IPS-20b (cell line): ENCODE measurements around the gene ACTN1.

Experiments
- H3K27ac ChIP-seq: one replicate; pipeline ENCODE4 v1.5.1; 2013; ENCODE audit warnings: low read length
- H3K27me3 ChIP-seq: 2 replicates; pipeline ENCODE4 v1.6.1; 2013; ENCODE audit warnings: mild to moderate bottlenecking, low read length, inconsistent platforms; ENCODE audit not compliant: insufficient read depth
- H3K36me3 ChIP-seq: 2 replicates; pipeline ENCODE4 v1.6.1; 2013; ENCODE audit warnings: low read depth, mild to moderate bottlenecking, inconsistent platforms, low read length, moderate library complexity; ENCODE audit not compliant: insufficient read depth
- H3K4me1 ChIP-seq: 2 replicates; pipeline ENCODE4 v1.6.1; 2013; ENCODE audit warnings: mild to moderate bottlenecking, control low read depth, inconsistent platforms, low read length, moderate library complexity; ENCODE audit not compliant: insufficient read depth
- H3K4me3 ChIP-seq: 2 replicates; pipeline ENCODE4 v1.5.1; 2013; ENCODE audit warnings: mild to moderate bottlenecking, low read length, inconsistent platforms
- H3K9ac ChIP-seq: 2 replicates; pipeline ENCODE4 v1.6.1; 2013; ENCODE audit warnings: low read depth, mild to moderate bottlenecking, inconsistent platforms, low read length, moderate library complexity
- H3K9me3 ChIP-seq: 2 replicates; pipeline ENCODE4 v1.6.1; 2013; ENCODE audit warnings: mild to moderate bottlenecking, low read depth, low read length, inconsistent platforms; ENCODE audit not compliant: insufficient read depth

The ACTN1 gene

DNA sequence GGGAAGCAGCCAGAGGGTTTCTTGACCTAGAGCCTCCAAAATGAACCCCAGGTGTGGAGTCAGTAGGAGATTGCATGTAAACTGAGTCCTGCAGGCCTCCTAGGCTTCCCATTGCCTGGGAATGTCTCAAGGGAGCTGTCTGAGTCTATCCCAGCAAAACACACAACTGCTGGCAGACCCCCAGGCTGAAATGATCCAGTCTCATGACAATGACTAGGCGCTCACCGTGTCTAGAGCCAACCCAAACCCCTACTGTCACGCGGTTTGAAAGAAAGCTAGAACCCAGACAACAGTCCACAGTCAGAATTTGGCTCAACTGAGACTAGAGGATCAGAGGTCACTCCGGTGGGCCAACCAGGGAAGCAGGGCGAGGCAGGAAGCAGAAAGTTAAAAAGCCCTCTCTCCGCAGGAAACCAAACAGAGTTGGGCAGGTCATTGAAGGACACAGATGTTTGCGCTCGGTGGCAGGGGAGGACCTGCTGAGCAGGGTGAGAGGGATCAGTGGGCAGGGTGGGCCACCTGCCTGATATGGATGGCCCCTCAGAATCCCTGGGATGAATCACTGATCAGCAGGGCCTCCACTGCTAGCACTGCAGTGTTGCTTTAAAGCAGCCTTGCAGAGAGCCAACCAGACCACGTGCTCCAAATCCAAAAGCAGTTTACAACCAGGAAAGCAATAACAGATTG, 23.8 kb downstream of the ACTN1 start:
- Histone ChIP-seq H3K4me1 (peaks cover 35% of the 10 kb centered on the region), H3K9ac (no peak overlapping the region), H3K27me3 (no peaks in the 10 kb centered on the region), H3K4me3 (no peak overlapping the region), H3K36me3 (peaks cover 24% of the 10 kb centered on the region), H3K27ac (no peak overlapping the region), H3K9me3 (no peaks in the 10 kb centered on the region)

DNA sequence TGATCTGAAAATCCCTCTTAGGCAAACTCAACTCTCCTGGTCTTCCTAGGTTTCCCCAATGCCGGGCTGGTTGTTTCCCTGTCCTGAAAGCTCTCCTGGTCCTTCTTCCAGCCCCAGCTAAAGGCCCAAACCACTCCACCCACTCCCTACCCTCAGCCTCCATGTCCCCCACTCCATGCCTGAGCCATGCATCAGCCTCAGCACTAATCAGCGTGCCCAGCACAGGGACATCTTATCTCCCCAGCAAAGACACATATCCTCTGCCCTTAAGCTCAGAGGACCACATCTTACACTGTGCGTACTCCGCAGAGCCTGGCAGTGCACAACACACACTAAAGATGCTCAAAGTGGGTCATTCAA, 25.9 kb downstream of the ACTN1 start:
- H3K27me3 ChIP-seq: no peaks in the 10 kb centered on the region
- H3K9me3 ChIP-seq: no peaks in the 10 kb centered on the region
- no peak overlapping the region for H3K27ac ChIP-seq
- no peak overlapping the region for H3K9ac ChIP-seq
- peaks cover 27% of the 10 kb centered on the region for H3K4me1 ChIP-seq
- H3K36me3 ChIP-seq: peaks cover 24% of the 10 kb centered on the region
- no peak overlapping the region for H3K4me3 ChIP-seq

DNA sequence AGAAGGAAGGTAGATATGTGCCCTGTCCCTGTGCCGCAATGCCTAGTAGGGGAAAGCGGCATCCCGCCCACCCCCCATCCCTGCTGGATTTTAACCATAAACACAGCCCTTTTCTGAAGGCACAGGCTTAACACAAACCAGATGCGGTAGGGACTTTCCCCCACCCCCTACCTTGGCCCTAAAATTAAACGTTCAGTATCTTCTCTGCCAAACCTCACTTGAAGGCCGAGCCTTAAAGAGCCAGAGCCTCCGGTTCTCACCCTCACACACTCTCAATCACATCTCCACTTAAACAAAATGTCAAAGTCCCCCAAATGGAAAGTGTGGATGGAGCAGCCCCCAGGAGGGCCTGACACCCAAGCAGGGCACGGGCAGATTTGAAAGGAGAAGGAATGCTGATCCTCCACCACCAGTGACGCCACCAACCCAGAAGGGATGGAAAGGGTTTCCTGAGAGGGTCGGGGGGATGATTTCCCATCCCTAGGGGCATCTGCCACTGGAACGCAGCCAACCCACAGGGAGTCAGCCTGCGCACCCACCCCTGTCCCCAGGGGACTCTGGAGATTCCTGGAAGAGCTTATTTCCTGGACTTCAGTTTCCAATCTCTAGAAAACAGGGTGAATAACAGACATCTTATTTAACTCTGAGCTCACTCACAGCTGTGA, 26.4 kb downstream of the ACTN1 start:
- no peaks in the 10 kb centered on the region for H3K9me3 ChIP-seq
- no peaks in the 10 kb centered on the region for H3K27me3 ChIP-seq
- no peak overlapping the region for H3K27ac ChIP-seq
- peaks cover 26% of the 10 kb centered on the region for H3K4me1 ChIP-seq
- H3K9ac ChIP-seq: no peak overlapping the region
- no peak overlapping the region for H3K4me3 ChIP-seq
- H3K36me3 ChIP-seq: peaks cover 18% of the 10 kb centered on the region

GRCh38 chr14:68951800-68952530, 27.1 kb downstream of the ACTN1 start:
- Histone ChIP-seq H3K4me3 (no peak overlapping the region), H3K27ac (no peak overlapping the region), H3K36me3 (peaks cover 11% of the 10 kb centered on the region; the same call in 1 of the 2 replicates), H3K9ac (no peak overlapping the region), H3K4me1 (peaks cover 27% of the 10 kb centered on the region), H3K9me3 (no peaks in the 10 kb centered on the region), H3K27me3 (no peaks in the 10 kb centered on the region)

DNA sequence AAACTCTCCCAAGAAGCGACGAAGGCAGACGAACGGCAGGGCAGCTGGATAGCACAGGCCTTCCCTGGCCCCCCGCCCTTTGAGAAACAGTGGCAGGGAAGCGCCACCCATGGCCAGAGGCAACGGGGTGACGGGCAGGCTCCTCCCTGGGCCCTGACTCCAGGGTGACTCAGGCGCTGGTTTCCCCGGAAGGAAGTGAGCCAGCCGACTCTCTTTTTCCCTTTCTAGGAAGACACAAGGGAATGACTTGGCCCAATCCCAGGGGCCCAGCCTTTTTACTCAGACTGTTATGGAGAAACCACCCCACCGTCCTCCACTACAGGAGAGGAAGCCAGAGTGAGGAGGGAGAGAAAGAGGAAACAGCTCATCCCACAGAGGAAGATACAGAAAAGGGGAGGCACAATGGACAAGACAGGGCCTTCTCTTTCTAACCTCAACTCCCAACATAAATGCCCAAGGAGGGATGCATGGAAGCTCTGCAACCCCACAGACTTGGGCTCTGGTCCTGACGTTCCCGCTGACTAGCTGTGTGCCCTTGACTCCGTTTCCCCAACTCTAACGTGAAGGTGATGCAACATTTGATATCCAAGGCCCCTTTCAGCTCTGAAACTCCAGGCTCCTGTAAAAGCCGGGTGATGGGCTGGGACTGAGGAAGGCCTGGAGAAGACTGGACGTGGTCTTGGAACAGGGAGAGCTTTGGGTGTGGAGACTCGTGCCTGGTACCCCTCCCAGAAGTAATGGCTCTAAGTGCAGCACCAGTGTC, 27.9 kb downstream of the ACTN1 start:
- Histone ChIP-seq H3K27ac (no peak overlapping the region), H3K4me1 (peaks cover 24% of the 10 kb centered on the region), H3K9ac (no peak overlapping the region), H3K36me3 (0 out of 2 replicates have a peak, but pooled peaks cover 6% of the 10 kb centered on the region), H3K27me3 (no peaks in the 10 kb centered on the region), H3K9me3 (no peaks in the 10 kb centered on the region), H3K4me3 (no peak overlapping the region)

DNA sequence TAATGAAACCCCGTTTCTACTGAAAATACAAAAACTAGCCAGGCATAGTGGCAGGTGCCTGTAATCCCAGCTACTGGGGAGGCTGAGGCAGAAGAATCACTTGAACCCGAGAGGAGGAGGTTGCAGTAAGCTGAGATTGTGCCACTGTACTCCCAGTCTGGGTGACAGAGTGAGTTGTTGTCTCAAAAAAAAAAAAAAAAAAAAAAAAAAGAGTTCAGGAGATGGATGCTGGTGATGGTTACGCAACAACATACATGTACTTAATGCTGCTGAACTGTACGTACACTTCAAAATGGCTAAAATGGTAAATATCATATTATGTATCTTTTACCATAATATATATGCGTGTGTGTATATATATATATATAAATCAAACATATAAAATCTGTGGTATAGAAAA, 29.0 kb downstream of the ACTN1 start:
- Histone ChIP-seq H3K9me3 (no peaks in the 10 kb centered on the region), H3K9ac (no peak overlapping the region), H3K4me1 (peaks cover 22% of the 10 kb centered on the region), H3K27ac (no peak overlapping the region), H3K36me3 (no peaks in the 10 kb centered on the region), H3K4me3 (no peak overlapping the region), H3K27me3 (no peaks in the 10 kb centered on the region)

DNA sequence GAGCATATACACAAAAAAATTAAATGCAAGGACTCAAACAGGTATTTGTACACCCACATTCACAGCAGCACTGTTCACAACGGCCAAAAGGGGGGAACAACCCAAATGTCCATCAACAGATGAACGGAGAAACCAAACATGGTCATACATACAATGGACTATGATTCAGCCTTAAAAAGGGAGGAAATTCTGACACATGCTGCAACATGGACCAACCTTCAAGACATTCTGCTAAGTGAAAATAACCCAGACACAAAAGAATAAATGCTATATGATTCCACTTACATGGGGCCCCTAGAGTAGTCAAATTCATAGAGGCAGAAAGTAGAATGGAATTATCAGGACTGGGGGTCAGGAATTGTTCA, 29.5 kb downstream of the ACTN1 start:
- no peak overlapping the region for H3K9ac ChIP-seq
- H3K9me3 ChIP-seq: no peaks in the 10 kb centered on the region
- peaks cover 22% of the 10 kb centered on the region for H3K4me1 ChIP-seq
- no peaks in the 10 kb centered on the region for H3K36me3 ChIP-seq
- no peak overlapping the region for H3K4me3 ChIP-seq
- no peaks in the 10 kb centered on the region for H3K27me3 ChIP-seq
- no peak overlapping the region for H3K27ac ChIP-seq

DNA sequence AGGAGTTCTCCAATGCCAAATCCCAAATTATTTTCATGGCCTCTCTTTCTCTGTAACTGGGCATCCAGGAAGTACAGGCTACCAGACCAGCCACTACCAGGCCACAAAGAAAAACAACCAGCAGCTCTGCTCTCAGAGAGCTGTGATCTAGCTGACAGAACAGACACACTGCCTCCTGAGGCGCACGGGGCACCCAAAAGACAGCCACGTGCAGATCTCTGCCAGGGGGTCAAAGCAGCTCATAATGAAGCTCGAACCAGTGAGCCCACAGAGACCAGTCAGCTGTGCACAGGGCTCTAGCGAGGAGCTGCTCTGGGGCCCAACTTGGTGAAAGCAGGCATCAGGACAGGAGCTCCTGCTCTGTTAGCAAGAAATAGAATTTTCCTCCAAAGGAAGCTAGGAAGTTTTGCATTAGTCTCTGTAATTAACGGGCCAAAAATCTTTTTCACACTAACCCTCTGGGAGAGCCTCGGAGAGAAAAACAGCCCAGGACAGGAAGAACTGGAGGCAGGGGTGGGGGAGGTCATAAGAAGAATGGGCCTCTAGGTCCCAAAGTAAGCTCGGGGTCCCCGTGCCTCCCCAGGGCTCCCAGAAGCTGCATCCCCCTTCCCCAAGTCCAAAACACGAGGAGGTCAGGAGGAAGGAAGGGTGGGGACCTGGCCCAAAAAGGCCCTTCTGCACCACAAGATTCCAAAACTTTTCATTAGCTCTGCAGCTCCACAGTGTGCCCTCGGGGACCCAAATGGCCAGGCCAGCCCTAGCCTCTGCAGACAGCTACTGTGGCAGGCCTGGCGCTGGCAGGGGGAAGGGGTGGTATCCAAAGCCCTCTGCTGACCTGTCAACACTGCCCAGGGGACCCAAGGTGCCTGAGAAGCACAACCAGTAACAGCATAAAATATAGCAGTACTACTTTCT, 30.2 kb downstream of the ACTN1 start:
- no peak overlapping the region for H3K27ac ChIP-seq
- H3K9ac ChIP-seq: no peak overlapping the region
- H3K36me3 ChIP-seq: no peaks in the 10 kb centered on the region
- H3K9me3 ChIP-seq: no peaks in the 10 kb centered on the region
- H3K4me1 ChIP-seq: peaks cover 23% of the 10 kb centered on the region
- no peaks in the 10 kb centered on the region for H3K27me3 ChIP-seq
- no peak overlapping the region for H3K4me3 ChIP-seq

- H3K9ac ChIP-seq: no peak overlapping the region
- no peaks in the 10 kb centered on the region for H3K27me3 ChIP-seq
- H3K27ac ChIP-seq: no peak overlapping the region
- peaks cover 27% of the 10 kb centered on the region for H3K4me1 ChIP-seq
- H3K9me3 ChIP-seq: no peaks in the 10 kb centered on the region
- H3K36me3 ChIP-seq: peaks cover 3% of the 10 kb centered on the region; the same call in 1 of the 2 replicates
- no peak overlapping the region for H3K4me3 ChIP-seq
These were observed 31.3 kb downstream of the ACTN1 start for GRCh38 chr14:68947802-68948201.

DNA sequence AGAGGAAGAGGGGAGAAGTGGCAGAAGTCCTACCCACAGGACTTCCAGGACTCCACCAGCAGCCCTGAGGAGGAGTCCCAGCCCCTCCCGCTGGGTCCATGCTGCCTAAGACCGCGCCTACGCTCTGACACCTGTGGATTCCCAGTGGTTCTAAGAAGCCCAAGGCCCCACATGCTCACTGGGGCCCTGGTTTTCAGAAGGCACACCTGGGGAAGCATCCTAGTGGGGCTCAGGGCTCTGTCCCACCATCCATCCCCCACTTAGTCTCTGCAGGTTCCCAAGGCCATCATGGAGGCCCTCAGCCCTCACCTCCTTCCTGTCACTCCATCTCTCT, 32.6 kb downstream of the ACTN1 start:
- Histone ChIP-seq H3K4me3 (no peak overlapping the region), H3K36me3 (peaks cover 9% of the 10 kb centered on the region), H3K27ac (no peak overlapping the region), H3K4me1 (peaks cover 33% of the 10 kb centered on the region), H3K9me3 (no peaks in the 10 kb centered on the region), H3K9ac (no peak overlapping the region), H3K27me3 (no peaks in the 10 kb centered on the region)
